GM12874 (cell line): ENCODE results near the gene SLC25A11.

Source experiments
- TF ChIP-seq, protein P1 (sequence below): IDR thresholded peaks from 2 replicates; pipeline ENCODE4 v1.5.1; 2011; ENCODE audit warnings: low read depth, mild to moderate bottlenecking, control low read depth, low read length, moderate library complexity; ENCODE audit not compliant: insufficient read depth

Gene SLC25A11

DNA sequence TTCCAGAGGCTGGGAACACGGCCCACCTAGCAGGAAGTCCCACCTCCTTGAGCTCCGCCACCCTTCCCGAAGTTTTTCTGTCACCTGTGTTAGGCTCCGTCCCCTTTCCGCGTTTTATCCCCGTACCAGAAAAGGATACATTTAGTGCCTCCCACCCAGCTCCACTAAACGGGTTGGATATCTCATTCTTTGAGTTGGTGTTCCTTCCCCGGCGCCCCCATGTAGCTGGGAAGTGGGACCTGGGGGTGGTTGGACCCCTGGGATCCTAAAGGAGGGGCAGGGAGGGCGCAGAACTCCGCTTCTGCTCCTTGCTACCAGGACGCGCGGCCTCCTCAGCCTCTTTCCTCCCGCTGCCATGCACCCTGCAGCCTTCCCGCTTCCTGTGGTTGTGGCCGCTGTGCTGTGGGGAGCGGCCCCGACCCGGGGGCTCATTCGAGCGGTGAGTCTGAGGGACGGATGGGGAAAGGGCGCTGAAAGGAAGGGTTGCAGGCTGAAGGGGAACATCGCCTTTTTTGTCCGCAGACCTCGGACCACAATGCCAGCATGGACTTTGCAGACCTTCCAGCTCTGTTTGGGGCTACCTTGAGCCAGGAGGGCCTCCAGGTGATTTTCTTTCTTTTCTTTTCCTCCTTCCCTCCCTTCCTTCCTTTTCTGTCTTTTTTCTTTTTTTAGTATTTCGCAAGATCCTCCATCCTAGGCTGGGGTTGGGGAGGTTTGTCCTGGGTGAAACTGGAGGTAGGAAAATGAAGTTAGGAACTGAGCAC is 891 bp upstream of the SLC25A11 start:
- TF ChIP-seq, protein P1, sequence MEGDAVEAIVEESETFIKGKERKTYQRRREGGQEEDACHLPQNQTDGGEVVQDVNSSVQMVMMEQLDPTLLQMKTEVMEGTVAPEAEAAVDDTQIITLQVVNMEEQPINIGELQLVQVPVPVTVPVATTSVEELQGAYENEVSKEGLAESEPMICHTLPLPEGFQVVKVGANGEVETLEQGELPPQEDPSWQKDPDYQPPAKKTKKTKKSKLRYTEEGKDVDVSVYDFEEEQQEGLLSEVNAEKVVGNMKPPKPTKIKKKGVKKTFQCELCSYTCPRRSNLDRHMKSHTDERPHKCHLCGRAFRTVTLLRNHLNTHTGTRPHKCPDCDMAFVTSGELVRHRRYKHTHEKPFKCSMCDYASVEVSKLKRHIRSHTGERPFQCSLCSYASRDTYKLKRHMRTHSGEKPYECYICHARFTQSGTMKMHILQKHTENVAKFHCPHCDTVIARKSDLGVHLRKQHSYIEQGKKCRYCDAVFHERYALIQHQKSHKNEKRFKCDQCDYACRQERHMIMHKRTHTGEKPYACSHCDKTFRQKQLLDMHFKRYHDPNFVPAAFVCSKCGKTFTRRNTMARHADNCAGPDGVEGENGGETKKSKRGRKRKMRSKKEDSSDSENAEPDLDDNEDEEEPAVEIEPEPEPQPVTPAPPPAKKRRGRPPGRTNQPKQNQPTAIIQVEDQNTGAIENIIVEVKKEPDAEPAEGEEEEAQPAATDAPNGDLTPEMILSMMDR: no peak

DNA sequence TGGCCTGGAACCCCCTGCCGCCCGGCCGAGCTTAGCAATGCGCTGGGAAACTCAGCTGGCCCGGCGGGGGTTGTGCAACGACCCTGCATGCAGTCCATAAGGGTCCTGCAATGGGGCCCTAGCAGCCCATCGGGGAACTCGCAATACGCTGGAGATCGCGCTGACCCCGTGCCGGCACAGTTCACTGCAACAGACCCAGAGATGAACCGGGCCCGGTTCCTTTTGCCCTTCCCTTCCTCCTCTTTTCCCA is 375 bp downstream of the SLC25A11 start:
- TF ChIP-seq, protein P1: no peak

DNA sequence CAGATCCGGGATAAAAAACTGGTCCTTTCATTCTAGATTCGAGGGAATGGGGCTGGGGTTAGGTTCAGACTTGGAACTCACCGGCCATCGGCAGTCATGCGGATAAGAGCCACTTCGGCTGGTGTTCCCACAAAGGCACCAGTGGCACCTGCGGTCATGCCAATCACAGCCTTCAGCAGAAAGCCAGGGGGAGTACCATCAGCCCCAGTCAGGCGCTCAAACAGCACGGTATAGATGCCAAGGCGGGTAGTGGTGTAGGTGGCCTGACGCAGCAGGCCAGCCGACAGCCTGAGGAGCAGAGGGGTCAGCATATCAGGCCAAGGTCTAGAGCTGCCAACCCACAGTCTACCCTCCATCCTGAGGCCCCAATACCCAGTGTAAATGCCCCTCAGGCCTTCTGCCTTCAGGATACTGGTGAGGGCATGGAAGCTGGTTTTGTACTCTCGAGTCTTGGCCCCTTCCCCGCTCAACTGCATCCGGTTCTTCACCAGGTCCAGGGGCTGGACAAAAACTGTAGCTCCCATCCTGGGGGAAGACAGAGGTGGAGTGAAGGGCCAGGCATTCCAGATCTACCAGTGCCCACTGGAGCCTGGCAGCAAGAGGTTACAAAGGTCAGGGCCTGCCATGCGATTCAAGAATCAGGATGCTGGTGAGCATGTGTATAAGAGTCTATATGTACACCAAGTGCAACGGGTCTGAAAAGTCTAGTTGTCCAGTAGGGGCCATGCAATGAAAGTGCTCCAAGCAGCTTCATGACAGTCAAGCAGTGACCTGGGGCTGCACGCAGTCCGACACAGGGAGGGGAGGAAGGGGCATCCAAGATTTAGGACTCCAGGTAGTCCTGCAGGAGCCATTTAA is 929 bp downstream of the SLC25A11 start:
- TF ChIP-seq, protein P1: no peak

DNA sequence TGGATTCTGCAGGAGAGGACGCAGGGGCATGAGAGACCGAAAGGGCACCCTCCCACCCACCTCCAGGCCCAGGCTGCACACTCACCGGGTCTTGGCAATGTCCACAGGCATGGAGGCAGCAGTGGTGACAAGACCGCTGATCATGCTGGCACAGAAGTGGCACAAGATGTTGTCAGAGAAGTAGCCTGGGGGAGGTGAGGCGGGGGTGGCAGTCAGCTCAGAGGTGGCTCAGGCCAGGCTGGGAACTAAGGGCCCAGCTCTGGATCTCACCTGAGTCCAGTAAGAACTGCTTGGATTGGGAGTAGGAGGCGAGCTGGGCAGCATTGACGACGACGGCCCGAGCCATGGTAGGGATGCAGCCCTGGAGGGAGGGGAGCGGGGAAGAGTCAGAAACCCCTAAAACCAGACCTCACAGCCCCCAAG is 1.8 kb downstream of the SLC25A11 start:
- TF ChIP-seq, protein P1: no peak

DNA sequence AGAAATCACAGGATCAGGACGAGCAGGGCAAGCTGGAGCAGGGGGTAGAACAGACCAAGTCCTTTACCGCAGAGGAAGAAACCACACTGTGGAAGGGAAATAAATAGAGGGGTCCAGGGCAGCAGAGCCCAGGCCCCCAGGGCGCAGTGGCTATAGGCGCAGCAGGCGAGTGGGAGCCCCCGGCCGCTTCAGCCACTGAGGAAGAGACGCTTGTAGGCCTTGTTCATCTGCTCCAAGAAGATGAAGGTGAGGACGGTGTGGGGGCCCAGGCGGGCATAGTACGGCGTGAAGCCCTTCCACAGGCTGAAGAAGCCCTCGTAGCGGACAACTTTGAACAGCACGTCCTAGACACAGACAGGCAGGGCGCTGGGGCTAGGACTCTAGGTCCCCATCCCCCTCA is 2.3 kb downstream of the SLC25A11 start:
- TF ChIP-seq, protein P1: no peak

DNA sequence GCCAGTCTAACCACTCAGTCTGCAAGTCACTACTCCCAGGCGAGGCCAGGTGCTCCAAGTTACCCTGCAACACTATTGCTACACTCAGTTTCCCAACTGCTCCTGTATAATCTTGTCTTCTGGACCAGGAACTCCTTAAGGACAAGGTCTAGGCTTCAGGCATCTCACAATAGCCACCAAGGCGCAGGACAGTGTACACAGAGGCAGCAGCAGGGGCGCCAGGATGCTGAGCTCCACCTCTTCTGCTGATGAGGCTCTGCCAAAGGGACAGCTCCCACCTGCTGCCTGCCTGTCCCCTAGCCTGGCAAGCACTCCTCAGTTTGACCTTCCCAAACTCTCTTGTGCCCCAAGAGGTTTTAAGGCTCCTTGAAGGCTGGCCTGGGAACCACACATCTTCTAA is 3.4 kb downstream of the SLC25A11 start:
- TF ChIP-seq, protein P1: no peak

DNA sequence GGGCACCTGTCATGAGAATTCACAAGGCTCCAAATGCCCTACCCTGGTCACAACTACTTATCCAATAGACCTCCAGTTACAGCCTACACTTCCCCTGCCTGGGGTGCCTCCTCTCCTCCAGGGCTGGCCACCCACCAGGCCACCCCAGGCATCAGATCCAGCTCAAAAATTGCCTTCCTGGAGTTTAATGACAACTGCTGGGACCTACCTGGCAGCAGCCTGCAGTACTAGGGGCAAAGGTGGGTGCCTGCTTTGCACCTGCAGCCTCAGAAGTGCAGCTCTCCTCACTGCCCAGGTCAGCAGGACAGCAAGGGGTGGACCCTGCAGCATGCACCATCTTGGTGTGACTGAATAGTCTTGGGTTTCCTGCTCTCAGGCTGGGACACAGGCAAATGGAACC is 4.2 kb downstream of the SLC25A11 start:
- TF ChIP-seq, protein P1: no peak
